ENCODE measurements around the gene FOXK2.
A peak's percentile ranks its signal among the peaks of the same experiment; 100 is the strongest.

The FOXK2 gene

DNA sequence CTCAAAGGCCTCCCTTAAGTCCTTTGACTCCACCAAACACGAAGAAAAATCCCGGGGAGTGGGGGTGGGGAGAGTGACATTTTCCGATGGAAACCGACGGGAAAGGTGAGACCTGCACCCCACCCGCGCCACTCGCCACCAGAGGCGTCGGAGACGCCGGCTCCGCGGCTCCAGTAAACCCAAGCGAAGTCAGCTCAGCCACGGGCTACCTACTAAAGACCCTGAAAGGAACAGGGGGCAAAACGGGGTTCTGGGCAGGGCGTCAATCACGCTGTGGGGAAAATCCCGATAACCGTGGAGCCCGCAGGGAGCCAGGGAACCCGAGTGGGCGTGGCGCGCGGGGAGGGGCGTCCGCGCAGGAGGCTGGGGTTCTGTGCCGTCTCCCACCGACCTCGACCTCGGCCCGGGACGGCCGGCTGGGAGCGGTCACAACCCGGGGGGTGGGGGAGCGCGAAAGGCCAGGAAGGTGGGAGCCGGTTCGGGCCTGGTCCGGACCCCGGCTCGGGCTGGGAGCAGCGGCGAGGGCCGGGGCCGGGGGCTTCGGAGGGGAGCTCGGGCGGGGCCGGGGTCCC is 128.1 kb downstream of the FOXK2 start:
- peak overlapping the region; percentile 81 for H3K9ac ChIP-seq (ENCODE audit: low read depth, low read length)
- H3K36me3 ChIP-seq (ENCODE audit: insufficient read depth, low read length) = peaks cover 11% of the 10 kb centered on the region; the same call in 1 of the 2 replicates
- H3K4me1 ChIP-seq (ENCODE audit: insufficient read depth, low read length) = peaks cover 3% of the 10 kb centered on the region
- H3K9me3 ChIP-seq (ENCODE audit: control insufficient read depth, insufficient read depth, low read length) = no peaks in the 10 kb centered on the region

DNA sequence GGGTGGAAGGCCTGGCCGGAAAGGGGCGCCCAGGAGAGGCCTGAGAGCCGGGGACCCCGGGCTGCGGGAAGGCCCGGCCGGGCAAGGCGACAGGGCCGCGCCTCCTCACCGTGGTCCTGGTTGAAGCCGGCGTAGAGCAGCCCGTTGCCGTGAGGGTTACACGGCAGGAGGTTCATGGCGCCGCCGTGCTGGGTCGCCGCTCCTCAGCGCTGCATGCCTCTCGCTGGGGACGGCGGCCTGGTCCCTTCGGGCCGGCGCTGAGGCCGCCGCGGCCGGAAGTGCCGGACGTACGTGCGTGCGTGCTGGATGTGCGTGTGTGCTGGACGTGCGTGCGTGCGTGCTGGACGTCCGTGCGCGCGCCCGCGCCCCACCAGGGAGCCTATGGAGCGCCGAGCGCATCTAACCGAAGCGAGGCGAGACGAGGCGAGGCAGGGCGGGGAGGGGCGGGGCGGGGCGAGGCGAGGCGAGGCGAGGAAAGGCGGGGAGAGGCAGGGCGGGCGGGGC is 128.7 kb downstream of the FOXK2 start, which contains the start of gene WDR45B:
Gene WDR45B, minus strand, starts transcription at position 280 of the 504 bp plus-strand sequence. Its CDS starts 104 bp downstream, at position 176.
- Histone ChIP-seq H3K9me3 (ENCODE audit: control insufficient read depth, insufficient read depth, low read length) (no peaks in the 10 kb centered on the region), H3K9ac (ENCODE audit: low read depth, low read length) (peak within 1 kb of the TSS; percentile 81), H3K4me1 (ENCODE audit: insufficient read depth, low read length) (peaks cover 3% of the 10 kb centered on the region), H3K36me3 (ENCODE audit: insufficient read depth, low read length) (peaks cover 11% of the 10 kb centered on the region; the same call in 1 of the 2 replicates)

DNA sequence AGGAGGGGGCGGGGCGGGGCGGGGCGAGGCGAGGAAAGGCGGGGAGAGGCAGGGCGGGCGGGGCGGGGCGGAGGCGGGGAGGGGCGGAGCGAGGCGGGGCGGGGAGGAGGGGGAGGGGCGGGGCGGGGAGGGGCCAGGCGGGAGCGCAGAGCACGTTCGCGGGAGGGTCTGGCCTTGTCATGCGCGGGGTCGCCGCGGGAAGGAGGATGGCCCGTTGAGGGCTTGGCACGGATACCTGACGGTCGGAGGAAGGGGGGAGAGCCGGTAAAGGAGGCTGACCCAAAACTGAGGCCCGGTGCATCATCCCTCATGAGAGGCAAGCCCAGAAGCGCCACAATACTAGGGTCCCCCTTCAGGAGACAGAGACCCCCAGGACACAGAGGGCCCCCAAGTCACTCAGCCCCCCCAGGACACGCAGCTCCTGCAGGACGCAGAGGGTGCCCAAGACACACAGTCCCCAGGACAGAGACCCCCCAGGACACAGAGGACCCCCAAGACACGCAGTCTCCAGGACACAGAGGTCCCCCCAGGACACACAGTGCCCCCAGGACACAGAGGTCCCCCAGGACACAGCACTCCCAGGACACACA is 129.3 kb downstream of the FOXK2 start:
- Histone ChIP-seq H3K4me1 (ENCODE audit: insufficient read depth, low read length) (peaks cover 3% of the 10 kb centered on the region), H3K9me3 (ENCODE audit: control insufficient read depth, insufficient read depth, low read length) (no peaks in the 10 kb centered on the region), H3K9ac (ENCODE audit: low read depth, low read length) (peak overlapping the region; percentile 28; the same call in 1 of the 2 replicates), H3K36me3 (ENCODE audit: insufficient read depth, low read length) (peaks cover 9% of the 10 kb centered on the region; the same call in 1 of the 2 replicates)

DNA sequence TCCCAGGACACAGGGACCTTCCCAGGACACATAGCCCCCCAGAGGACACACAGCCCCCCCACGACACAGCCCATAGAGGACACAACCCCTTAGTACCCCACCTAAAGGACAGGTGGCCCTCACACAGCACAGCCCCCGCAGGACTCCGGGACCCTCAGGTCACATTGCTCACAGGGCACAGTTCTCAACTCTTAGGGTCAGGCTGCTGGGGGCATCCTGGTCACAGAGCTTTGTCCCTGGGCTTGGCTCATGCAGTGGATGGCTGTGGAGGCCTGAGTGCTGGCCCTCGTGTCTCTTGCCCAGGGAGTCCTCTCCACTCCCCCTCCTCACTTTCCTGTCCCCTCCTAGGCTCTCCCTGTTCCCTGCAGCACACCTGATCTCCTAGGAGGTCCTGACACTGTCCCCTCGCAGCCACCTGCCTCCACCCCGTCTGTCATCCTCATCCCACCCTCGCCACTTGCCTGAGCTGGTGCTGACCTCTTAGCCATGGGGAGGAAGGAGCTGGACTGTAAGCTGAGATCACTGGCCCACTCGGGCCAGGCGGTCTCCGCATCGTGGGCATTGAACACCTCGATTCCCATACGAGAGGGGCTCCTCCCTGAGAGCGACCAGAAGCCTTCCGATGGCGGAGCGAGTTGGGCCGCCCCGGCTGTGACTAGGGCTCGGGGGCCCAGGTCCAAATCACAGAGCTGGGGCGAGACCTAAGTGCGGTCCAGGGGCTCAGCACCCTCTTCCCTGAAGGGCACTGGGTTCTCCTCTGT is 130.1 kb downstream of the FOXK2 start:
- Histone ChIP-seq H3K36me3 (ENCODE audit: insufficient read depth, low read length) (0 out of 2 replicates have a peak, but pooled peaks cover under 1% of the 10 kb centered on the region), H3K9me3 (ENCODE audit: control insufficient read depth, insufficient read depth, low read length) (no peaks in the 10 kb centered on the region), H3K9ac (ENCODE audit: low read depth, low read length) (no peak overlapping the region), H3K4me1 (ENCODE audit: insufficient read depth, low read length) (peaks cover 3% of the 10 kb centered on the region)

DNA sequence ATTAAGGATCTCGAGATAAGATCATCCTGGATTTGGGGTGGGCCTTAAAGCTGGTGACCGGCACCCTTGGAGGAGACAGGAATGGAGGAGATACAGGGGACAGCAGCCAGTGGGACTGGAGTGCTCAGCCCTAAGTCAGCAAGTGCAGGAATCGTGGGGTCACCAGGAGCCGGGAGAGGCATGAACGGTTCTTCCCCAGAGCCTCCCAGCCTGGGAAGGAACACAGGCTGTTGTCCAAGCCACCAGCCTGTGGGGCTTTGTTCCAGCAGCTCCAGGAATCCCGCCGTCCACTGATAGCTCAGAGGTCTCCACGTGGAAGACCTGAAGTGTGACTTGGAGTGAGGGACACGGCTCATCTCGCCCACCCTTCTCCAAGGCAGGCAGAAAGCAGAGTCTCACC is 131.2 kb downstream of the FOXK2 start:
- Histone ChIP-seq H3K36me3 (ENCODE audit: insufficient read depth, low read length) (no peaks in the 10 kb centered on the region), H3K4me1 (ENCODE audit: insufficient read depth, low read length) (peaks cover 3% of the 10 kb centered on the region), H3K9ac (ENCODE audit: low read depth, low read length) (no peak overlapping the region), H3K9me3 (ENCODE audit: control insufficient read depth, insufficient read depth, low read length) (no peaks in the 10 kb centered on the region)

DNA sequence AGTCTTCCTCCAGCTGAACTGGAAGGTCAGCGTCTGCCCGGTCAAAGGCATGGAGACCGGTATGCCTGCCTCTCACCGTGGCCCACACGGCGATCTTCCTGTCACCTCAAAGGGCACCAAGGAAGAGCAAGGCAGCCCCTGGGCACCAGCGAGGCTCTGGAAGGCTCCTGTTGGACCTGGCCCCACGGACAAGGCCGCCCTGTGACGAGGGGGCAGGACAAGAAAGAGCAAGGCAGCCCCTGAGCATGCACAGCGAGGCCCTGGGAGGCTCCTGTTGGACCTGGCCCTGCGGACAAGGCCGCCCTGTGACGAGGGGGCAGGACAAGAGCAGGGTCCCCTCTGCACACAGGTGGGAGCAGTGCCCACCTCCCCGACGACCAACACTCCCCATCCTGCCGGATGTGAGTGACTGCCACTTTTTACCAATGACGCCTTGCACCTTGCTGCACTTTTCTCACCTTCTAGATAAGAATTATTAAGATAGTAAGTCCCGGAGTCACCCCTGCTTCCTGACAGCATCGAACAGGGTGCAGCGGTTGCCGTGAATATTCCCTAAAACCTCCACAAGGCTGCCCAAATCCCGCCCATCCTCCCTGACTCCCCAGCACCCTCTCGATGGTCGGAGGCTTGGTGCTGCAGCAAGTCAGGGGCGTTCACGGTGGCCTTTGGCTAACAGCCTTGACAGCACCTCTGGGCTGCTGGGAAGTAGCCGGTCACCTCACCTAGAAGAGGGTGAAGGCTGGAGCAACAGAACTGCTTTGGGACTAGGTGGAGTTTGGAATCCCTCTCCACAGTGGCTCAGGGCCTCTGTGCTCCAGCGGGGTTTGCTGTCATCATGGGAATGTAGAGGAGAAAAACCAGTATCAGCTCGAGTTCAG is 134.4 kb downstream of the FOXK2 start:
- Histone ChIP-seq H3K9me3 (ENCODE audit: control insufficient read depth, insufficient read depth, low read length) (no peaks in the 10 kb centered on the region), H3K36me3 (ENCODE audit: insufficient read depth, low read length) (no peaks in the 10 kb centered on the region), H3K9ac (ENCODE audit: low read depth, low read length) (no peak overlapping the region), H3K4me1 (ENCODE audit: insufficient read depth, low read length) (no peaks in the 10 kb centered on the region; the same call in 1 of the 2 replicates)

All from ES-I3 (cell line).